ENCODE data around the gene LCP2.

- TF ChIP-seq CTCF (IDR thresholded peaks at IDR 0.05; ENCODE audit: insufficient read depth, low read length) (no peak), POLR2AphosphoS5 (IDR thresholded peaks at IDR 0.05; ENCODE audit: low read depth) (no peak)
Measured at GRCh38 chr5:170289764-170290163, 7.8 kb downstream of the LCP2 start.
